Activated naive CD4-positive, alpha-beta T cell treated with anti-CD3 and anti-CD28 coated beads, Interleukin-2, amount 50 U/mL, for 16 hours (primary cell): Measurements from ENCODE around the gene BRICD5.

ENCODE experiments used
- DNase-seq: peaks from one replicate; pipeline ENCODE4 v3.0.0-alpha.2; 2020

BRICD5 gene

DNA sequence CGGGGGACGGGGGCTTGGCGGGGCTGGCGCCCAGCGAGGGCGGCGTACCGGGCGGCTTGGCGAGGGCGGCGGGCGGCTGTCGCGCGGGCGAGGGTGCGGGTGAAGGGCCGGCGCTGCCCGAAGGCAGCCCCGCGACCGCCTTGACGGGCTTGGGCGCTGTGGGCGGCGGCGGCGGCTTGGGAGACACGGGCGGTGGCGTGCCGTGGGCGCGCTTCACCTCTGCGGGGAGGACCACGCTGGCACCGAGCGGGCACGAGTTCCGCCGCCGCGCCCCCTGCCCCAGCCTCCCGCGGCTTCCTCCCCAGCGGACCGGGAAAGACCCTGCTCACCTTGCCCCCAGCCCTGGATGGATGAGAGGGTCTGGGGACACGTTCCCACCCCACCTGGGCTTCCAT lies 31.6 kb downstream of the BRICD5 start:
- no peak for DNase-seq

- DNase-seq = no peak
Measured at GRCh38 chr16:2178321-2179106, 32.1 kb downstream of the BRICD5 start.

GRCh38 chr16:2177561-2177960 lies 33.1 kb downstream of the BRICD5 start:
- DNase-seq = no peak

GRCh38 chr16:2177101-2177500 lies 33.6 kb downstream of the BRICD5 start:
- no peak for DNase-seq

DNA sequence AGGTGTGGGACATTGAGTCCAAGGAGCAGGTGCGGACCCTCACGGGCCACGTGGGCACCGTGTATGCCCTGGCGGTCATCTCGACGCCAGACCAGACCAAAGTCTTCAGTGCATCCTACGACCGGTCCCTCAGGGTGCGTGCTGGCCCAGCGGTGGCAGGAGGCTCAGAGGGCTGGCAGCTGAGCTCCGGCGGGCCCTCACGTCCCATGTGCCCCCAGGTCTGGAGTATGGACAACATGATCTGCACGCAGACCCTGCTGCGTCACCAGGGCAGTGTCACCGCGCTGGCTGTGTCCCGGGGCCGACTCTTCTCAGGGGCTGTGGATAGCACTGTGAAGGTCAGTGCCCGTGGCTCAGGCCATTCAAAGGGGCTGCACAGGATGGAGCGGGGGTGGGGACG lies 34.6 kb downstream of the BRICD5 start:
- no peak for DNase-seq

DNA sequence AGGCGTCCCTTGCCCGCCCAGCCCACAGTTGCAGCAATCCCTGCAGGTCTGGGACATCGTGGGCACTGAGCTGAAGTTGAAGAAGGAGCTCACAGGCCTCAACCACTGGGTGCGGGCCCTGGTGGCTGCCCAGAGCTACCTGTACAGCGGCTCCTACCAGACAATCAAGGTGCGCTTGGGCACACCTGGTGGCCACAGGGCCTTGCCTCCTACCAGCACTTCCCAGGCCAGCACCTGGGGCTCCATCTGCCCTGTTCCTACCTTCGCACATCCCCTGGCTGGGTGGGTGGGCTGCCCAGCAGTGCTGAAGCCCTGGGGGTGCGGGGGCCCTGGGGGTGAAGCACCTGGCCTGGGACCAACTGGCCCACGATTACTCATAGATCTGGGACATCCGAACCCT lies 35.2 kb downstream of the BRICD5 start:
- no peak for DNase-seq

DNA sequence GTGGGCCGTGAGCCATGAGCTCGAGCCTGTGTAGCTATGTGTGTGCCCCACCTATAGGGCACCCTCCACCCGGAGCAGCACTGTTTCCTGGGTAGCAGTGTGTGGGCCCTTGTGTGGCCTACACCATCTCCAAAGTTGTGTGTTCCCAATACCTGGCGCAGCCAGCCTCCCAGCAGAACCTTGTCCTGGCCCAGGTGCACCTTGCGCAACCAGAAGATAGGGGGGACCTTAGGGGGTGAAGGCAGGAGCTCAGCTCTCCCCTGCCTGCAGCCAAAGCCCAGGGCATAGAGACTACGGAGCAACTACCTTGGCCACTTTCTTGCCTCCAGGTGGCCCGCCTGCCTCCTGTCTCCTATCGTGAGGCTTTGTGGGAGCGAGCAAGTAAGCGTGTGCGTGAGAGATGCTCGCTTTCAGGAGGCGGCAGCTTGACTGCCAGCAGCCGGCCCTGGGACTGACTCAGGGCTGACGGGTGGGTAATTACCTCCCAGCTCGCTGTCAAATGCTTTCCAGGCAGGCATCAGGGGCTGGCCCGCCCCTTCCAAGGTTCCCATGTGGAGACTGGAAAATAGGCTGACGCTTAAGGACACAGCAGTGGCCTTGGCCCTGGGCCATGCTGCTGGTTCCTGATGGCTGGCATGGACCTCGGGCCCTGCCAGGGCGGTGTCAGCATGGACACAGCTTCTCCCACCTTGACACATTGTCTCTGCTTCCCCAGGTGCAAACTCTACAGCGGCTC lies 36.1 kb downstream of the BRICD5 start:
- DNase-seq = no peak

DNA sequence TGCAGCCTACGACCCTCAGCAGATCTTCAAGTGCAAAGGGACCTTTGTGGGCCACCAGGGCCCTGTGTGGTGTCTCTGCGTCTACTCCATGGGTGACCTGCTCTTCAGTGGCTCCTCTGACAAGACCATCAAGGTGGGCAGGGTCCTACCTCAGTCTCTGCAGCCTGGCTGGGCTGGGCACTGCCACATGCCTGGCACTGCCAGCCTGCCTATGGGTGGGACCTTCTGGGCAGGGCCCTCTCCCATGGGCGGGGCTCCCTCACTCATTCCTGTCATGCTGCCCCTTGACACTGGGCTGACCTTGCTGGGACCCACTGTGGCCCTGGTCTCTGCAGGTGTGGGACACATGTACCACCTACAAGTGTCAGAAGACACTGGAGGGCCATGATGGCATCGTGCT lies 36.7 kb downstream of the BRICD5 start:
- DNase-seq = no peak

- no peak for DNase-seq
Measured at GRCh38 chr16:2173366-2173765, 37.3 kb downstream of the BRICD5 start.

- no peak for DNase-seq
Measured at GRCh38 chr16:2172688-2173335, 37.9 kb downstream of the BRICD5 start.

- no peak for DNase-seq
Measured at GRCh38 chr16:2171601-2172178, 39.0 kb downstream of the BRICD5 start.

GRCh38 chr16:2170587-2171435 lies 39.9 kb downstream of the BRICD5 start:
- DNase-seq = no peak

DNA sequence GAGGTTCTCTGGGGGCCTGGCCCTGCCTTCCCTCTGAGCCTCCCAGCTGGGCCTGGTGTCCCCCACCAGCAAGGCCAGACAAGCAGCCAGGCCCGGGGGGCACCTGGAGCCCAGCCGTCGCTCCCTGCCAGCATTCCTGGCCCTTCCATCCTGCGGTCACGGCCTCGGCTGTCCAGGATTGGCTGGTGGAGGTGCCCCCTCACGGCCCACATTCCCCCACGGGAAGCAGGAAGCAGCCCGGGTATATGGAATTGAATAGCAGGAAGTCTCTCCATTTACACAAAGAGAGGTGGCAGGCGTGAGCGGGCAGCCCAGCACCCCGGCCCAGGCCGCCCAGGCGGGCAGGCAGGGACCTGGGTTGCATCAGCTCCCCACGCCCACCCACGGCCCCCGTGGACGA lies 40.6 kb downstream of the BRICD5 start:
- no peak for DNase-seq

DNA sequence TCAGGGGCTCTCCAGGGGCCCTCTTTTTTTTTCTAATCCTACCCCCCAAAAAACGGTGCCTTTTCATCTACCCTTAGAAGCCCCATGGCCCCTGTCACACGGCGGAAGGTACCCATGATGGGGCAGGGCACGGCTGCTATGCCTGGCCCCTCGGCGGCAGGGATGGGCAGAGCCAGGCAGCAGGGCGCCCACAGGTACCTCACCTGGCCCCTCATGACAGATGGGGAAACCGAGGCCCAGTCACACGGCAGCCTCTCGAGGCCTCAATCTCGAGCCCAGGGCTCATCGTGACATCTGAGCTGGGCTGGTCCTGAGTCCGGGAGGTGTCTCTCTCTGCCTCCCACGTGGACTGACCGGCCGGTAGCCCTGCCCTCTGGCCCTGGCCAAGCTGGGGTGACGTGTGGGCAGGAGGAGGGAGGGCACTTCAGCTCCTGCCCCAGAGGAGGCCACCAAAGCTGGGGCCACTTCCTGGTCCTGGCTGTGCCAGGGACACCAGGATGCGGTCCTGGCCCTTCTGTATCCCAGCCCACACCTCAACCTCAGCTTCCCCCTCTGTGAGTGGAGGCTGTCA lies 43.5 kb downstream of the BRICD5 start:
- DNase-seq = no peak

- DNase-seq = no peak
Measured at GRCh38 chr16:2166263-2167067, 44.2 kb downstream of the BRICD5 start.

DNA sequence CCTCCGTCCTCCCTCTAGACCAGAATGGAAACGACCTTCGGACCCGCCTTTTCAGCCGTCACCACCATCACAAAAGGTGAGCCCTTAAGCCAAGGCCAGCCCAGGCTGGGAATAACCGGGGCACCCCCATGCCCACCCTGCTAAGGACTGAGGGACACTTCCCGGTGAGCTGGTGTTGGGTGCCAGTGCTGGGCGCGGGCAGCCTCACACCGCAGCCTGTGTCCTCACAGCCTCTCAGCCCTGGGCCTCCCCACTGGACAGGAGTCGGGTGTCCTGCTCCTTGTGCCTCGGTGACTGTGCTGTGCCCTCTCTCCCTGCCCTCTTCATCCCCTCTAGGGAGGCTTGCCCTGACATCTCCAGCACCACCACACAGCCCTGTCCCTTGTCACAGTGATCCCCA lies 44.8 kb downstream of the BRICD5 start:
- DNase-seq = no peak

GRCh38 chr16:2163211-2163881 lies 47.3 kb downstream of the BRICD5 start:
- DNase-seq = no peak

GRCh38 chr16:2162676-2163118 lies 48.0 kb downstream of the BRICD5 start:
- no peak for DNase-seq

GRCh38 chr16:2161911-2162310 lies 48.8 kb downstream of the BRICD5 start:
- DNase-seq = no peak

DNA sequence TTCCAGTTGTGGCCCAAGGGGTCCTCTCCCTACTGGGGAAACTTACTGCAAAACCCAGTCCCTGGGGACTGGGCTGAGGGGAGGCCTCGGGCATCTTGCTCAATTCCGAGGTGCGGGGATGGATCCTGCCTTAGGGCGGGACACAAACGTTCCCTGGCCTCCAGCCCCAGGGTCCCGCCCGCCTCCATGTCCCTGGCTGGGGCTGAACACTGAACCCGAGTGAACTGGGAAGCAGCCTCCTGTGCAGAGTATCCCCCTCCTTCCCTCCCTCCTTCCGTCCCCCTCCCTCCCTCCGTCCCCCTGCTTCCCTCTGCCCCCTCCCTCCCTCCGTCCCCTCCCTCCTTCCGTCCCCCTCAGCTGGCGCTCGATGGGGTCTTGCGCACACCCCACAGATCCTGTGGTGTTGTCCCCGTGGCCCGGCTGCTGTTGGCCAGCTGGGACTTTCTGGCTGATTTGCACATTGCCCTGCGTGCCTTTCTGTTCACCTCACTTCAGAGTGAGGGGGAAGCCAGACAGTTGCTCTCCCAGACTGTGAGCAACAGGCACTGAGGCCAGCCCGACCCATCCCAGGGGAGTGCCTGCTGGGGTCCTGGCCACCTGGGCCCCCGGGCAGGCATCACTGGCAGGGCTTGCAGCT lies 49.6 kb downstream of the BRICD5 start:
- no peak for DNase-seq
